ENCODE measurements around the gene NUP54.

- TF ChIP-seq CTCF (conservative IDR thresholded peaks at IDR 0.05) (no peak), ZFX (IDR thresholded peaks at IDR 0.05) (no peak)
These were observed 73.7 kb downstream of the NUP54 start, which contains the start of gene ART3 for GRCh38 chr4:76074468-76074867.

All from C4-2B (cell line).